HepG2 (cell line): ENCODE data around the gene TMEM151A. TPM values are rescaled to one million over a fixed set of nuclear protein-coding genes. Genes with fewer than 3 reads are reported as not detected.

Experiments
- ATAC-seq: fragments of 200-7000 bp; cut with Tn5 transposase; 3 replicates; pipeline ENCODE4 v1.9.1; 2020; ENCODE audit warnings: mild to moderate bottlenecking, moderate library complexity
- BruUV-seq: library from RNA; stranded (reverse); fragments of 400-500 nt; replicated peaks from 2 replicates; lab custom pipeline; 2021; lab: Mats Ljungman, UMichigan
- CTCF ChIA-PET: fragments of 300-600 bp; formaldehyde crosslinking; extraction: SDS; loops from one replicate; lab custom pipeline; 2021; ENCODE audit warnings: low total read pairs, inconsistent platforms, low intra/inter-chr PET ratio; lab: Yijun Ruan, JAX
- POLR2A ChIA-PET: fragments of 350-600 bp; sonication (Branson Sonifier 250); formaldehyde crosslinking; loops from one replicate; lab custom pipeline; 2020; ENCODE audit warnings: antibody characterized with exemption, inconsistent platforms; lab: Yijun Ruan, JAX
- DNase-seq: peaks from one replicate; pipeline ENCODE4 v3.0.0-alpha.2; 2015; ENCODE audit warnings: low spot score
- FAIRE-seq: peaks from 3 replicates; lab custom pipeline; 2011; peaks lifted over from hg19 to GRCh38; lab: Jason Lieb, UNC
- H2AFZ ChIP-seq: one replicate; pipeline ENCODE4 v1.6.1; 2011; ENCODE audit warnings: low read length, inconsistent platforms
- H3K27ac ChIP-seq: fragments of 300-600 bp; 3 replicates; pipeline ENCODE4 v1.8.0; 2011; ENCODE audit warnings: mixed run types, mild to moderate bottlenecking, mixed read lengths, low read length, inconsistent platforms; ENCODE audit not compliant: insufficient read depth; ENCODE audit errors: extremely low read length
- H3K27me3 ChIP-seq, 2 experiments: fragments of 200-600 bp in 1 of 2; 2 replicates in 1 of 2; 3 replicates in 1 of 2; pipeline versions ENCODE4 v1.6.0 to v1.8.0; 2011; ENCODE audit warnings: low read length in 2 of 2, mild to moderate bottlenecking in 2 of 2, moderate library complexity in 2 of 2, inconsistent platforms in 1 of 2; ENCODE audit not compliant: insufficient read depth in 2 of 2, control insufficient read depth in 1 of 2
- H3K36me3 ChIP-seq, 2 experiments: fragments of 200-600 bp in 1 of 2; replicated peaks in 1 of 2; 2 replicates in 1 of 2; 3 replicates in 1 of 2; pipeline versions ENCODE4 v1.5.1 to v1.8.0; 2011; ENCODE audit warnings: low read length in 2 of 2, inconsistent platforms in 1 of 2; ENCODE audit not compliant: insufficient read depth in 2 of 2, control insufficient read depth in 1 of 2
- H3K4me1 ChIP-seq: 2 replicates; pipeline ENCODE4 v1.5.1; 2012; ENCODE audit warnings: low read length, inconsistent platforms; ENCODE audit not compliant: insufficient read depth
- H3K4me2 ChIP-seq: 2 replicates; pipeline ENCODE4 v1.6.0; 2011; ENCODE audit warnings: low read depth, low read length, inconsistent platforms
- H3K4me3 ChIP-seq, 3 experiments: fragments of 200-600 bp in 1 of 3; sonication (generic), shearing (Covaris generic) in 1 of 3; replicated peaks in 1 of 3; 2 replicates each; pipeline ENCODE4 v1.5.1; 2011 to 2016; ENCODE audit warnings: low read length in 3 of 3, inconsistent platforms in 2 of 3, low read depth in 2 of 3, mild to moderate bottlenecking in 2 of 3, control low read depth in 1 of 3, mixed read lengths in 1 of 3; ENCODE audit not compliant: insufficient read depth in 1 of 3
- H3K79me2 ChIP-seq: one replicate; pipeline ENCODE4 v1.6.1; 2011; ENCODE audit warnings: low read length, inconsistent platforms; ENCODE audit not compliant: insufficient read depth
- H3K9ac ChIP-seq: 2 replicates; pipeline ENCODE4 v1.6.0; 2011; ENCODE audit warnings: mild to moderate bottlenecking, low read depth, low read length, inconsistent platforms; ENCODE audit not compliant: insufficient read depth
- H3K9me3 ChIP-seq: 2 replicates; pipeline ENCODE4 v1.5.1; 2012; ENCODE audit warnings: mild to moderate bottlenecking, low read length
- H4K20me1 ChIP-seq: 2 replicates; pipeline ENCODE4 v1.6.0; 2011; ENCODE audit warnings: inconsistent platforms, mild to moderate bottlenecking, low read length, moderate library complexity; ENCODE audit not compliant: insufficient read depth
- BATF2 ChIP-seq: sonication (generic); formaldehyde crosslinking; IDR thresholded peaks from 2 replicates; pipeline ENCODE4 v1.8.0; 2022; ENCODE audit warnings: mild to moderate bottlenecking, missing genetic modification reagents, moderate library complexity
- KDM2A ChIP-seq: sonication (generic); formaldehyde crosslinking; IDR thresholded peaks from 2 replicates; pipeline ENCODE4 v1.4.0; 2020; ENCODE audit warnings: low read depth, missing genetic modification reagents, borderline replicate concordance
- MBD4 ChIP-seq: IDR thresholded peaks from 2 replicates; pipeline ENCODE4 v1.6.1; 2012; ENCODE audit warnings: low read length, inconsistent platforms, borderline replicate concordance
- NR2F6 ChIP-seq, 2 experiments: IDR thresholded peaks; 2 replicates each; pipeline ENCODE4 v1.6.1; 2016; ENCODE audit warnings: antibody characterized with exemption in 1 of 2, mild to moderate bottlenecking in 1 of 2
- NRL ChIP-seq: sonication (generic); formaldehyde crosslinking; IDR thresholded peaks from 2 replicates; pipeline ENCODE4 v1.5.0; 2020; ENCODE audit warnings: missing genetic modification reagents, mild to moderate bottlenecking, moderate library complexity, borderline replicate concordance
- SP4 ChIP-seq: sonication (generic); formaldehyde crosslinking; IDR thresholded peaks from 2 replicates; pipeline ENCODE4 v1.8.1; 2023; ENCODE audit warnings: mild to moderate bottlenecking, missing genetic modification reagents
- STAG1 ChIP-seq: sonication (generic); formaldehyde crosslinking; IDR thresholded peaks from 2 replicates; pipeline ENCODE4 v1.4.0; 2020; ENCODE audit warnings: missing genetic modification reagents
- TBX3 ChIP-seq: fragments of 450-650 bp; IDR thresholded peaks from 2 replicates; pipeline ENCODE4 v1.6.1; 2017; ENCODE audit warnings: antibody characterized with exemption, mild to moderate bottlenecking, inconsistent platforms, borderline replicate concordance
- TOE1 ChIP-seq: sonication (generic); formaldehyde crosslinking; IDR thresholded peaks from 2 replicates; pipeline ENCODE4 v1.4.0; 2020; ENCODE audit warnings: mild to moderate bottlenecking, missing genetic modification reagents
- TP53 ChIP-seq: sonication (generic); formaldehyde crosslinking; conservative IDR thresholded peaks from 2 replicates; pipeline ENCODE4 v1.4.0; 2020; ENCODE audit warnings: missing genetic modification reagents
- TRIM24 ChIP-seq: sonication (generic); formaldehyde crosslinking; IDR thresholded peaks from 2 replicates; pipeline ENCODE4 v1.8.0; 2022; ENCODE audit warnings: mild to moderate bottlenecking, missing genetic modification reagents
- UBTF ChIP-seq: sonication (generic); formaldehyde crosslinking; IDR thresholded peaks from 2 replicates; pipeline ENCODE4 v1.4.0; 2020; ENCODE audit warnings: mild to moderate bottlenecking, missing genetic modification reagents
- ZNF280B ChIP-seq: sonication (generic); formaldehyde crosslinking; IDR thresholded peaks from 2 replicates; pipeline ENCODE4 v1.5.0; 2020; ENCODE audit warnings: missing genetic modification reagents, mild to moderate bottlenecking, borderline replicate concordance
- ZNF414 ChIP-seq: sonication (generic); formaldehyde crosslinking; IDR thresholded peaks from 2 replicates; pipeline ENCODE4 v1.5.0; 2020; ENCODE audit warnings: missing genetic modification reagents
- WGBS: methylation state at CpG from one replicate; pipeline ENCODE4 v1.1.6; 2017; ENCODE audit warnings: low lambda C conversion rate; 5-methylcytosine and 5-hydroxymethylcytosine counted together
- in situ Hi-C: cut with HindIII; loops from 2 replicates; pipeline ENCODE4 v1.10.0; 2017; ENCODE audit warnings: low pct_unique_long_range_greater_than_20kb; ENCODE audit not compliant: extremely low pct_ligation_motif_present
- intact Hi-C: fragments of 100-400 bp; cut with micrococcal nuclease; formaldehyde crosslinking; loops from one replicate; pipeline ENCODE4 v1.10.0; 2022; ENCODE audit not compliant: unreplicated experiment
- polyA plus RNA-seq, 8 experiments: library from polyadenylated mRNA; depleted of rRNA in 3 of 8; stranded (reverse) in 7 of 8; unstranded in 1 of 8; fragments of >200 nt; fragmentation: Illumina TruSeq in 4 of 8; extraction: Trizol in 4 of 8; gene quantifications; 2 replicates each; pipeline versions ENCODE4 v1.2.1 to v1.2.3, GENCODE V29; 2011 to 2016; ENCODE audit warnings: low read depth in 4 of 8, missing spikeins in 1 of 8, mixed read lengths in 1 of 8; ENCODE audit not compliant: insufficient read depth in 1 of 8
- total RNA-seq, 5 experiments: library from RNA; depleted of rRNA; stranded (reverse); fragments of >200 nt; fragmentation: Illumina TruSeq; extraction: Trizol; gene quantifications; 2 replicates each; pipeline ENCODE4 v1.2.3, GENCODE V29; 2016; ENCODE audit warnings: low read depth in 1 of 5

Gene TMEM151A
- total and polyA plus RNA-seq, 2 of the 13 experiments (the other 11 are each of a cell fraction or from before 2014, with no cell fraction given): 0.18 to 0.33 TPM

- TF ChIP-seq ZNF280B (CRISPR knock-in tag) (peak; percentile 32; the same call in 1 of the 2 replicates), TOE1 (CRISPR knock-in tag) (no peak), NR2F6 (IDR thresholded peaks at IDR 0.05) (peak; percentile 47), NR2F6 (CRISPR knock-in tag; IDR thresholded peaks at IDR 0.05) (no peak), TRIM24 (no peak), SP4 (CRISPR knock-in tag) (peak; percentile 63; the same call in 1 of the 2 replicates), NRL (CRISPR knock-in tag) (peak; percentile 51; the same call in 1 of the 2 replicates), MBD4 (no peak)
Measured at GRCh38 chr11:66287889-66288670, 3.6 kb upstream of the TMEM151A start (continued).

- no peak within 1 kb of the TSS for H2AFZ ChIP-seq
- TF ChIP-seq UBTF (CRISPR knock-in tag) (peak; percentile 29; the same call in 1 of the 2 replicates), STAG1 (CRISPR knock-in tag) (no peak), KDM2A (peak; percentile 43; the same call in 1 of the 2 replicates), TP53 (CRISPR knock-in tag) (peak; percentile 3; the same call in 1 of the 2 replicates), BATF2 (CRISPR knock-in tag) (no peak), ZNF414 (CRISPR knock-in tag) (0 out of 2 replicates have a peak, but pooled peaks have one; percentile 35), TBX3 (peak; percentile 44; the same call in 1 of the 2 replicates)
Measured at GRCh38 chr11:66288671-66289547, 2.8 kb upstream of the TMEM151A start, which contains the start of gene YIF1A. TSS of gene YIF1A (minus strand) at chr11:66289143. CDS start at chr11:66288985, 158 bp downstream.

More at GRCh38 chr11:66288671-66289547, 2.8 kb upstream of the TMEM151A start, which contains the start of gene YIF1A:
- intact Hi-C loops (loop anchor here (2.0 kb wide), 1 partner anchor 20 kb away; the partner anchor contains the start of gene RAB1B), in situ Hi-C loops (no loop called here)
- peak within 1 kb of the TSS; percentile 94 for H3K4me2 ChIP-seq
- H3K79me2 ChIP-seq: peaks cover 29% of the 10 kb centered on the region
- POLR2A ChIA-PET: interaction anchor here (0.6 to 5.7 kb wide), 30 partner anchors 9 to 576 kb away, joined by 3 to 121 read pairs (median 5); partner anchors contain the start of genes CCDC85B, CD248, DPP3 and MRPL11
- 2% methylated on average over 30 of the region's 87 CpGs for WGBS
- CTCF ChIA-PET: interaction anchor here (1.0 kb wide), 1 partner anchor 20 kb away, joined by 3 read pairs; no protein-coding TSS in a partner anchor
- H3K36me3 ChIP-seq: peaks cover 5 to 23% of the 10 kb centered on the region in 2 experiments; a peak in 4 of 5 replicates
- H3K27me3 ChIP-seq: peaks cover 0 to 22% of the 10 kb centered on the region in 2 experiments; a peak in 4 of 5 replicates
- BruUV-seq: no TSS peak
- H3K9ac ChIP-seq: peak within 1 kb of the TSS; percentile 96
- DNase-seq (peak; percentile 99), ATAC-seq (peak; percentile 90), FAIRE-seq (peak; percentile 97)
- peak within 1 kb of the TSS; percentile 97 for H3K27ac ChIP-seq
- peak within 1 kb of the TSS; percentile 79 to 95 (median 88) for H3K4me3 ChIP-seq
- no peaks in the 10 kb centered on the region for H4K20me1 ChIP-seq
- H3K4me1 ChIP-seq: peaks cover 61% of the 10 kb centered on the region
- H3K9me3 ChIP-seq: no peaks in the 10 kb centered on the region
